Activated effector memory CD4-positive, alpha-beta T cell treated with Interleukin-2 at 50 U/mL for 16 hours (primary cell): ENCODE measurements around the gene AMIGO3.
A peak's percentile ranks its signal among the peaks of the same experiment; 100 is the strongest.
"Not testable (repeated sequence)": the region's sequence is repeated elsewhere in the genome, so short reads cannot be mapped to it uniquely, and the experiment has no call there.

ENCODE experiments used
- DNase-seq: peaks from one replicate; pipeline ENCODE4 v3.0.0-alpha.2; 2020

AMIGO3 gene

GRCh38 chr3:49719214-49719884, at the start of gene AMIGO3:
TSS of gene AMIGO3 (minus strand) at chr3:49719684. CDS start at chr3:49719465, 219 bp downstream.
- DNase-seq = peak; percentile 85

- DNase-seq = no peak
Measured at GRCh38 chr3:49763981-49764380, 44.5 kb upstream of the AMIGO3 start.

GRCh38 chr3:49761661-49762060, 42.2 kb upstream of the AMIGO3 start:
- DNase-seq = no peak

GRCh38 chr3:49759226-49759625, 39.7 kb upstream of the AMIGO3 start:
- no peak for DNase-seq

GRCh38 chr3:49757197-49757596, 37.7 kb upstream of the AMIGO3 start:
- no peak for DNase-seq

GRCh38 chr3:49756036-49756435, 36.6 kb upstream of the AMIGO3 start:
- DNase-seq = no peak

- no peak for DNase-seq
Measured at GRCh38 chr3:49754536-49754935, 35.1 kb upstream of the AMIGO3 start.

GRCh38 chr3:49751501-49751900, 32.0 kb upstream of the AMIGO3 start:
- DNase-seq = no peak

- DNase-seq = no peak
Measured at GRCh38 chr3:49750056-49750455, 30.6 kb upstream of the AMIGO3 start.

GRCh38 chr3:49748874-49749273, 29.4 kb upstream of the AMIGO3 start:
- not testable (repeated sequence) for DNase-seq

- DNase-seq = no peak
Measured at GRCh38 chr3:49747792-49748480, 28.5 kb upstream of the AMIGO3 start.

- no peak for DNase-seq
Measured at GRCh38 chr3:49745986-49746385, 26.5 kb upstream of the AMIGO3 start.

- DNase-seq = no peak
Measured at GRCh38 chr3:49740427-49740826, 20.9 kb upstream of the AMIGO3 start.

GRCh38 chr3:49738067-49738713, 18.7 kb upstream of the AMIGO3 start:
- DNase-seq = no peak

GRCh38 chr3:49734752-49735151, 15.3 kb upstream of the AMIGO3 start:
- no peak for DNase-seq

GRCh38 chr3:49733551-49733950, 14.1 kb upstream of the AMIGO3 start:
- no peak for DNase-seq

GRCh38 chr3:49732597-49732996, 13.1 kb upstream of the AMIGO3 start:
- DNase-seq = no peak

GRCh38 chr3:49729966-49730609, 10.6 kb upstream of the AMIGO3 start:
- DNase-seq = no peak

- no peak for DNase-seq
Measured at GRCh38 chr3:49727924-49728361, 8.5 kb upstream of the AMIGO3 start.

- no peak for DNase-seq
Measured at GRCh38 chr3:49727154-49727923, 7.9 kb upstream of the AMIGO3 start.

- no peak for DNase-seq
Measured at GRCh38 chr3:49725906-49726681, 6.6 kb upstream of the AMIGO3 start.

GRCh38 chr3:49724586-49724985, 5.1 kb upstream of the AMIGO3 start:
- DNase-seq = no peak
